IMR-90 (cell line): ENCODE results near the gene TELO2. TPM values are rescaled to one million over a fixed set of nuclear protein-coding genes. Genes with fewer than 3 reads are reported as not detected.

ENCODE experiments used
- ATAC-seq: fragments of 200-7000 bp; cut with Tn5 transposase; 2 replicates; pipeline ENCODE4 v1.9.1; 2020; ENCODE audit warnings: low read depth, mild to moderate bottlenecking, moderate library complexity
- BruUV-seq: library from RNA; stranded (reverse); fragments of 400-500 nt; replicated peaks from 2 replicates; lab custom pipeline; 2021; lab: Mats Ljungman, UMichigan
- CTCF ChIA-PET: fragments of 300-600 bp; formaldehyde crosslinking; extraction: SDS; loops from one replicate; lab custom pipeline; 2021; ENCODE audit warnings: antibody characterized with exemption; lab: Yijun Ruan, JAX
- POLR2A ChIA-PET: fragments of 300-600 bp; sonication (Branson Sonifier 250); formaldehyde crosslinking; loops from one replicate; lab custom pipeline; 2022; ENCODE audit warnings: antibody characterized with exemption; ENCODE audit not compliant: unreplicated experiment; lab: Charles Lee
- DNase-seq: peaks from one replicate; pipeline ENCODE4 v3.0.0; 2013
- H2AFZ ChIP-seq: replicated peaks from 2 replicates; pipeline ENCODE3; 2013; ENCODE audit warnings: low read length, mild to moderate bottlenecking; ENCODE audit not compliant: poor library complexity
- H2AK5ac ChIP-seq: 2 replicates; pipeline ENCODE4 v1.6.1; 2013; ENCODE audit warnings: low read depth, low read length, inconsistent platforms
- H2AK9ac ChIP-seq: replicated peaks from 2 replicates; pipeline ENCODE3; 2013; ENCODE audit warnings: mild to moderate bottlenecking, low read depth, low read length, moderate library complexity; ENCODE audit not compliant: poor library complexity
- H2BK120ac ChIP-seq: 2 replicates; pipeline ENCODE4 v1.6.1; 2013; ENCODE audit warnings: low read depth, low read length, inconsistent platforms
- H2BK15ac ChIP-seq: 3 replicates; pipeline ENCODE4 v1.6.1; 2013; ENCODE audit warnings: low read depth, low read length, inconsistent platforms
- H2BK20ac ChIP-seq: 2 replicates; pipeline ENCODE4 v1.6.1; 2013; ENCODE audit warnings: low read depth, mild to moderate bottlenecking, inconsistent platforms, low read length, moderate library complexity
- H2BK5ac ChIP-seq: 2 replicates; pipeline ENCODE4 v1.6.1; 2013; ENCODE audit warnings: mild to moderate bottlenecking, low read depth, low read length, inconsistent platforms; ENCODE audit not compliant: poor library complexity, severe bottlenecking
- H3K14ac ChIP-seq: replicated peaks from 2 replicates; pipeline ENCODE4 v1.6.1; 2013; ENCODE audit warnings: low read depth, low read length, inconsistent platforms
- H3K18ac ChIP-seq: 2 replicates; pipeline ENCODE4 v1.6.1; 2013; ENCODE audit warnings: low read depth, low read length, control low read depth
- H3K23ac ChIP-seq: 2 replicates; pipeline ENCODE4 v1.6.1; 2013; ENCODE audit warnings: low read depth, low read length, inconsistent platforms
- H3K27ac ChIP-seq: 2 replicates; pipeline ENCODE4 v1.5.1; 2013; ENCODE audit warnings: mild to moderate bottlenecking, control low read depth, low read length; ENCODE audit not compliant: insufficient read depth
- H3K27me3 ChIP-seq: 2 replicates; pipeline ENCODE4 v1.6.1; 2013; ENCODE audit warnings: low read length; ENCODE audit not compliant: control insufficient read depth, insufficient read depth
- H3K36me3 ChIP-seq: 2 replicates; pipeline ENCODE4 v1.6.1; 2013; ENCODE audit warnings: low read length, mixed read lengths; ENCODE audit not compliant: control insufficient read depth, insufficient read depth
- H3K4ac ChIP-seq: 2 replicates; pipeline ENCODE4 v1.6.1; 2013; ENCODE audit warnings: low read depth, low read length, inconsistent platforms
- H3K4me1 ChIP-seq: 2 replicates; pipeline ENCODE4 v1.6.1; 2013; ENCODE audit warnings: low read length, mixed read lengths; ENCODE audit not compliant: control insufficient read depth, insufficient read depth
- H3K4me2 ChIP-seq: 2 replicates; pipeline ENCODE4 v1.6.1; 2013; ENCODE audit warnings: low read depth, mild to moderate bottlenecking, control low read depth, low read length, moderate library complexity
- H3K4me3 ChIP-seq: 2 replicates; pipeline ENCODE4 v1.5.1; 2013; ENCODE audit warnings: low read depth, mild to moderate bottlenecking, control low read depth, low read length, moderate library complexity; ENCODE audit not compliant: insufficient read depth
- H3K56ac ChIP-seq: 2 replicates; pipeline ENCODE4 v1.6.1; 2013; ENCODE audit warnings: low read length, inconsistent platforms; ENCODE audit not compliant: insufficient read depth; ENCODE audit errors: extremely low read depth
- H3K79me1 ChIP-seq, 2 experiments: 2 replicates each; pipeline ENCODE4 v1.6.1; 2013; ENCODE audit warnings: low read length in 2 of 2, inconsistent platforms in 1 of 2, low read depth in 1 of 2
- H3K9ac ChIP-seq: 2 replicates; pipeline ENCODE4 v1.6.1; 2013; ENCODE audit warnings: low read depth, low read length, control low read depth
- H3K9me1 ChIP-seq: 2 replicates; pipeline ENCODE4 v1.6.1; 2013; ENCODE audit warnings: low read length, inconsistent platforms; ENCODE audit not compliant: insufficient read depth
- H3K9me3 ChIP-seq: 2 replicates; pipeline ENCODE4 v1.6.1; 2013; ENCODE audit warnings: low read length; ENCODE audit not compliant: control insufficient read depth, insufficient read depth
- H4K20me1 ChIP-seq: 2 replicates; pipeline ENCODE4 v1.6.1; 2013; ENCODE audit warnings: low read length, inconsistent platforms; ENCODE audit not compliant: insufficient read depth
- H4K5ac ChIP-seq: 2 replicates; pipeline ENCODE4 v1.6.1; 2013; ENCODE audit warnings: mild to moderate bottlenecking, low read depth, low read length, control low read depth
- H4K8ac ChIP-seq, 2 experiments: 2 replicates each; pipeline ENCODE4 v1.6.1; 2013; ENCODE audit warnings: low read depth in 2 of 2, low read length in 2 of 2, control low read depth in 1 of 2, inconsistent platforms in 1 of 2
- H4K91ac ChIP-seq: 2 replicates; pipeline ENCODE4 v1.6.1; 2013; ENCODE audit warnings: low read depth, low read length, inconsistent platforms; ENCODE audit not compliant: insufficient read depth
- BHLHE40 ChIP-seq: fragments of 150-350 bp; IDR thresholded peaks from 2 replicates; pipeline ENCODE4 v1.6.1; 2016; ENCODE audit warnings: mild to moderate bottlenecking, low read depth, low read length
- ELK1 ChIP-seq: fragments of 150-350 bp; IDR thresholded peaks from 2 replicates; pipeline ENCODE4 v1.6.1; 2016; ENCODE audit warnings: low read depth, mild to moderate bottlenecking, low read length, moderate library complexity, borderline replicate concordance
- MXI1 ChIP-seq: IDR thresholded peaks from 2 replicates; pipeline ENCODE4 v1.6.1; 2012; ENCODE audit warnings: low read depth, mild to moderate bottlenecking, low read length, moderate library complexity, borderline replicate concordance
- NFE2L2 ChIP-seq: fragments of 150-350 bp; IDR thresholded peaks from 2 replicates; pipeline ENCODE4 v1.6.1; 2016; ENCODE audit warnings: low read depth, mild to moderate bottlenecking, low read length
- POLR2A ChIP-seq: IDR thresholded peaks from 2 replicates; pipeline ENCODE4 v1.6.1; 2012; ENCODE audit warnings: mild to moderate bottlenecking, low read depth, low read length
- SMC3 ChIP-seq: fragments of 150-350 bp; IDR thresholded peaks from 2 replicates; pipeline ENCODE4 v1.6.1; 2016; ENCODE audit warnings: low read depth, mild to moderate bottlenecking, antibody characterized with exemption, low read length, moderate library complexity
- WGBS, 2 experiments: methylation state at CpG; one replicate each; pipeline versions ENCODE4 v1.1.5 to v1.1.7; 2013; ENCODE audit warnings: missing lambda C conversion rate in 2 of 2; ENCODE audit not compliant: insufficient read length in 1 of 2; ENCODE audit errors: extremely low coverage in 2 of 2; 5-methylcytosine and 5-hydroxymethylcytosine counted together
- dilution Hi-C: fragments of 300-500 bp; cut with HindIII; formaldehyde crosslinking; loops from one replicate; pipeline ENCODE4 v1.14.3; 2018; ENCODE audit warnings: low sequenced_read_pairs; ENCODE audit not compliant: unreplicated experiment
- in situ Hi-C: fragments of 300-500 bp; cut with MboI; formaldehyde crosslinking; loops from 3 replicates; pipeline ENCODE4 v1.14.3; 2019; ENCODE audit warnings: low sequenced_read_pairs, inconsistent platforms, mixed read lengths
- intact Hi-C: fragments of 100-400 bp; cut with micrococcal nuclease; formaldehyde crosslinking; loops from 2 replicates; pipeline ENCODE4 v1.10.0; 2022
- polyA plus RNA-seq, 3 experiments: library from polyadenylated mRNA; depleted of rRNA; stranded (reverse); fragments of >200 nt; gene quantifications; 2 replicates each; pipeline ENCODE4 v1.2.3, GENCODE V29; 2012; ENCODE audit warnings: low replicate concordance in 1 of 3
- total RNA-seq: library from RNA; depleted of rRNA; stranded (reverse); fragments of >200 nt; gene quantifications from 2 replicates; pipeline ENCODE4 v1.2.3, GENCODE V29; 2012

TELO2 gene
- total and polyA plus RNA-seq, 2 of the 4 experiments (the other 2 are of a cell fraction), result 6.6 to 26.6 TPM

- 94% methylated on average over 17 of the region's 41 CpGs; no CpG with 5 or more reads in 1 of the 2 experiments for WGBS, 2 experiments
- Histone ChIP-seq H3K23ac (no peak overlapping the region), H3K27me3 (no peaks in the 10 kb centered on the region), H3K18ac (no peak overlapping the region), H2AK5ac (no peak overlapping the region), H2AFZ (peak overlapping the region; percentile 23), H3K9me1 (no peaks in the 10 kb centered on the region), H3K4ac (no peak overlapping the region), H2BK120ac (no peak overlapping the region), H3K9ac (no peak overlapping the region), H2BK15ac (no peak overlapping the region), H4K20me1 (no peaks in the 10 kb centered on the region), H2AK9ac (no peak overlapping the region), H3K14ac (no peak overlapping the region), H3K4me3 (no peak overlapping the region), H4K5ac (no peak overlapping the region), H2BK5ac (no peak overlapping the region), H3K4me1 (no peaks in the 10 kb centered on the region), H4K91ac (no peak overlapping the region), H3K9me3 (no peaks in the 10 kb centered on the region), H3K4me2 (no peak overlapping the region), H2BK20ac (no peak overlapping the region), H3K27ac (no peak overlapping the region), H3K56ac (no peak overlapping the region), H3K79me1 (peaks cover 0 to 4% of the 10 kb centered on the region in 2 experiments; a peak in 1 of 4 replicates), H3K36me3 (peaks cover 54% of the 10 kb centered on the region), H4K8ac (no peak overlapping the region)
- intact Hi-C loops, result no loop called here
- ChIA-PET POLR2A (no interaction called here), CTCF (no interaction called here)
- no peak for DNase-seq
- in situ Hi-C loops, result no loop called here
- BruUV-seq, result no TSS peak
- dilution Hi-C loops, result no loop called here
- no peak for ATAC-seq
- TF ChIP-seq POLR2A (no peak), BHLHE40 (no peak), ELK1 (no peak), MXI1 (no peak), SMC3 (no peak), NFE2L2 (no peak)
These were observed 37.7 kb upstream of the TELO2 start for GRCh38 chr16:1455190-1456171.
